Esophagus (tissue), 2 donors: ENCODE measurements around the gene SELENOO. TPM values are rescaled to one million over a fixed set of nuclear protein-coding genes. Genes with fewer than 3 reads are reported as not detected.
A peak's percentile ranks its signal among the peaks of the same experiment; 100 is the strongest.

Experiments
- H3K27ac ChIP-seq, 2 donors: one replicate each; pipeline ENCODE4 v1.5.1; 2013; ENCODE audit warnings: low read depth in 2 of 2, mild to moderate bottlenecking in 2 of 2, inconsistent platforms in 1 of 2, low read length in 1 of 2, moderate library complexity in 1 of 2
- H3K27me3 ChIP-seq, 2 donors: one replicate each; pipeline ENCODE4 v1.6.1; 2013; ENCODE audit warnings: low read length in 2 of 2, control low read depth in 1 of 2, mild to moderate bottlenecking in 1 of 2; ENCODE audit not compliant: insufficient read depth in 2 of 2, control insufficient read depth in 1 of 2
- H3K36me3 ChIP-seq, 2 donors: one replicate each; pipeline ENCODE4 v1.6.1; 2013; ENCODE audit warnings: low read length in 1 of 2; ENCODE audit not compliant: control insufficient read depth in 2 of 2, insufficient read depth in 2 of 2
- H3K4me1 ChIP-seq, 2 donors: one replicate each; pipeline ENCODE4 v1.6.1; 2013; ENCODE audit warnings: low read length in 1 of 2; ENCODE audit not compliant: control insufficient read depth in 2 of 2, insufficient read depth in 2 of 2
- H3K4me3 ChIP-seq, 2 donors: one replicate each; pipeline ENCODE4 v1.5.1; 2013; ENCODE audit warnings: low read length in 2 of 2, mild to moderate bottlenecking in 2 of 2, low read depth in 1 of 2, moderate library complexity in 1 of 2
- H3K9me3 ChIP-seq, 2 donors: one replicate each; pipeline ENCODE4 v1.6.1; 2013; ENCODE audit warnings: mild to moderate bottlenecking in 2 of 2, low read depth in 1 of 2, low read length in 1 of 2, moderate library complexity in 1 of 2; ENCODE audit not compliant: control insufficient read depth in 2 of 2, insufficient read depth in 1 of 2
- WGBS, 2 donors: extraction: QIAGEN DNeasy Blood & Tissue Kit; methylation state at CpG; one replicate each; pipeline ENCODE4 v1.1.7; 2013; 5-methylcytosine and 5-hydroxymethylcytosine counted together
- polyA plus RNA-seq, 2 donors: library from polyadenylated mRNA; stranded (reverse); fragments of 200-250 nt; gene quantifications; one replicate each; pipeline ENCODE4 v1.2.3, GENCODE V29; 2013
- donor health status: healthy with polysubstance abuse.
- donor health status: Bipolar disorder and iron deficiency.

The SELENOO gene
- polyA plus RNA-seq, 2 donors: 23.0 to 35.9 TPM

GRCh38 chr22:50246242-50247175 lies 45.7 kb downstream of the SELENOO start:
- 84 to 86% methylated on average over 20 of the region's 20 CpGs for WGBS, 2 donors
- Histone ChIP-seq H3K4me3 (no peak overlapping the region), H3K9me3 (peaks cover 0 to under 1% of the 10 kb centered on the region in 2 donors), H3K36me3 (peaks cover 0 to 24% of the 10 kb centered on the region in 2 donors), H3K27ac (peak overlapping the region; percentile 96), H3K4me1 (peaks cover 18 to 35% of the 10 kb centered on the region in 2 donors), H3K27me3 (no peaks in the 10 kb centered on the region)

GRCh38 chr22:50247748-50248147 lies 46.9 kb downstream of the SELENOO start:
- Histone ChIP-seq H3K9me3 (peaks cover 0 to 2% of the 10 kb centered on the region in 2 donors), H3K27me3 (no peaks in the 10 kb centered on the region), H3K4me3 (no peak overlapping the region), H3K4me1 (peaks cover 15 to 40% of the 10 kb centered on the region in 2 donors), H3K27ac (peak overlapping the region in 1 of 2 donors; percentile 27), H3K36me3 (peaks cover 0 to 24% of the 10 kb centered on the region in 2 donors)
- WGBS, 2 donors: 40 to 46% methylated on average over 14 to 16 of the region's 16 CpGs

- H3K9me3 ChIP-seq: peaks cover 0 to 2% of the 10 kb centered on the region in 2 donors
- WGBS, 2 donors: 87% methylated on average over 29 of the region's 29 CpGs
- H3K4me1 ChIP-seq: peaks cover 15 to 39% of the 10 kb centered on the region in 2 donors
- H3K4me3 ChIP-seq: no peak overlapping the region
- H3K36me3 ChIP-seq: peaks cover 0 to 24% of the 10 kb centered on the region in 2 donors
- no peak overlapping the region for H3K27ac ChIP-seq
- H3K27me3 ChIP-seq: no peaks in the 10 kb centered on the region
Measured at GRCh38 chr22:50248196-50249081, 47.6 kb downstream of the SELENOO start.

- peaks cover 15 to 38% of the 10 kb centered on the region in 2 donors for H3K4me1 ChIP-seq
- H3K4me3 ChIP-seq: peak overlapping the region in 1 of 2 donors; percentile 16
- peaks cover 0 to 24% of the 10 kb centered on the region in 2 donors for H3K36me3 ChIP-seq
- H3K9me3 ChIP-seq: peaks cover 0 to 2% of the 10 kb centered on the region in 2 donors
- H3K27me3 ChIP-seq: no peaks in the 10 kb centered on the region
- 83 to 84% methylated on average over 32 of the region's 32 CpGs for WGBS, 2 donors
- no peak overlapping the region for H3K27ac ChIP-seq
Measured at GRCh38 chr22:50249341-50250248, 48.8 kb downstream of the SELENOO start.

DNA sequence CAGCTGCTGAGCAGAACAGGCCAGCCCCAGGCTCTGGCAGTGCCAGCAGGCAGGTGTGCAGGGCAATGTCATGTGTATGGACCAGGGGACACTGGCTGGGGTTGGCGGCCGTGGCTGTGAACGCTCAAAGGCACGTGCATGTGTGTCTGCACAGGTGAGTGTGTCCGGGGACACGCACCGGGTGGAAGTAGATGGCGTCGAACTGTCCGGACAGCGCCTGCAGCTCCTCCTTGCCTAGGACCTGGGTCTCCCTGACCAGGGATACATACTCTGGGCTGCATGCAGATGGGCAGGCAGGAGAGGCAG lies 49.4 kb downstream of the SELENOO start:
- Histone ChIP-seq H3K9me3 (peaks cover 0 to 2% of the 10 kb centered on the region in 2 donors), H3K36me3 (peaks cover 0 to 24% of the 10 kb centered on the region in 2 donors), H3K27ac (no peak overlapping the region), H3K4me3 (peak overlapping the region; percentile 16 to 55), H3K4me1 (peaks cover 15 to 38% of the 10 kb centered on the region in 2 donors), H3K27me3 (no peaks in the 10 kb centered on the region)
- WGBS, 2 donors: 67% methylated on average over 11 of the region's 11 CpGs

- H3K4me3 ChIP-seq: peak within 1 kb of the TSS; percentile 55 to 75
- 1 to 2% methylated on average over 62 to 81 of the region's 81 CpGs for WGBS, 2 donors
- no peaks in the 10 kb centered on the region for H3K27me3 ChIP-seq
- H3K4me1 ChIP-seq: peaks cover 10 to 34% of the 10 kb centered on the region in 2 donors
- H3K36me3 ChIP-seq: peaks cover 0 to 22% of the 10 kb centered on the region in 2 donors
- peaks cover 0 to 2% of the 10 kb centered on the region in 2 donors for H3K9me3 ChIP-seq
- H3K27ac ChIP-seq: peak within 1 kb of the TSS; percentile 81 to 86
Measured at GRCh38 chr22:50250555-50251476, 50.0 kb downstream of the SELENOO start, which contains the start of gene HDAC10. TSS of gene HDAC10 (minus strand) at chr22:50251265. CDS start at chr22:50251032, 233 bp downstream.

DNA sequence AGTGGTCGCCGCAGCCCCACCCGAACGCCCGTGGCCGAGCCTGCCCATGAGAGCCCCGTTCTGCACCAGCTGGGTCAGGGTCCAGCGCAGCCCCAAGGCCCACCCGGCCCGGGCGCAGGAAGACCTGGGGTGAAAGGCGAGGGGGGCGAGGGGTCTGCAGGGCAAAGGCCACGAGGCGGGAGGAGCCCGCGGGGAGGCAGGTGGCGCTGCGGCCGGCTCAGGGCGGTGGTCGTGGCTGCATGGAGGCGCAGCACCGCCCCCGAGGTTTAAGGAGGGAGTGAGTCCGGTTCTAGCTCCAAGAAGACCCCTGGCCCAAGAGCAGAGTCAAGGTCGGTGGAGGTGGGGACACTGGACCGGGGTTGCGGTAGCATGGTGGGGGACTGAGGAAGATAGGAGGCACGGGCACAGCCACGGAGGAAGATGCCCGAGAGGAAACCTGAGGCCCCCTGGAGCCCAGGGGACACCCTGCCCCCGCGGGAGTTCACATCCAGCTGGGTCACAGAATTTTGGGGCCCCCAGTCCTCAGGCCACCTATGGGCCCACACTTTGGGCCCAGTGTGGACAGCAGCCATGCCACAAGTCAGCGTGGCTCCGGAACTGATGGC lies 50.8 kb downstream of the SELENOO start:
- Histone ChIP-seq H3K4me1 (peaks cover 7 to 29% of the 10 kb centered on the region in 2 donors), H3K27me3 (no peaks in the 10 kb centered on the region), H3K36me3 (peaks cover 0 to 15% of the 10 kb centered on the region in 2 donors), H3K27ac (peak overlapping the region; percentile 81 to 86), H3K4me3 (peak overlapping the region; percentile 55 to 75), H3K9me3 (peaks cover 0 to 2% of the 10 kb centered on the region in 2 donors)
- 8 to 11% methylated on average over 31 to 36 of the region's 36 CpGs for WGBS, 2 donors
